Astrocyte of the cerebellum (primary cell): ENCODE measurements around the gene COG2.

Experiments used
- DNase-seq: peaks from one replicate; pipeline ENCODE4 v3.0.0-alpha.2; 2011; ENCODE audit warnings: low read depth
- H3K4me3 ChIP-seq: 2 replicates; pipeline ENCODE4 v1.5.1; 2011; ENCODE audit warnings: mild to moderate bottlenecking, low read depth, low read length, moderate library complexity
- in situ Hi-C: cut with HindIII; loops from 2 replicates; pipeline ENCODE4 v1.10.0; 2017; ENCODE audit warnings: low sequenced_read_pairs
- TF ChIP-seq, protein P1 (sequence below): IDR thresholded peaks from 2 replicates; pipeline ENCODE4 v1.5.1; 2012; ENCODE audit warnings: low read length, low read depth, moderate library complexity, mild to moderate bottlenecking; ENCODE audit errors: missing control alignments

COG2 gene

DNA sequence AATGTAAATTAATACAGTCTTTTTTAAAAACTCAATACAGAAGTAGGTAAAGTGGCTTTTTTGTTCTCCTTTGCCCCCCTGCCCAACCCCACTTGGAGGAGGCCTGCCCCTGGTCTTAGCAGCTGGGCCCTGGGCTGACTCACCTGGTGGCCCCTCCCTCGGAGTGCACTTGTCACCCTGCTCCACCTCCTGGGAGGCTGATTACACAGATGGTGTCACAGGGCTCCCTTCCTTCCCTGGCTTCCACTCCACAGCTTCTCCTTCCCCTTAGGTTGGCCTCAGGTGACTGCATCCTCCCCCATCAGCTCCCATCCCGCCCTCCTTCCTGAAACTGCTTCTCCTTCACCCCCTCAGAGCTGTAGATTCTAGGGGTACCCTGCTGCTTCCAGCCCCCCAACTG is 93.2 kb downstream of the COG2 start:
- H3K4me3 ChIP-seq = no peak overlapping the region
- DNase-seq = no peak
- TF ChIP-seq, protein P1, sequence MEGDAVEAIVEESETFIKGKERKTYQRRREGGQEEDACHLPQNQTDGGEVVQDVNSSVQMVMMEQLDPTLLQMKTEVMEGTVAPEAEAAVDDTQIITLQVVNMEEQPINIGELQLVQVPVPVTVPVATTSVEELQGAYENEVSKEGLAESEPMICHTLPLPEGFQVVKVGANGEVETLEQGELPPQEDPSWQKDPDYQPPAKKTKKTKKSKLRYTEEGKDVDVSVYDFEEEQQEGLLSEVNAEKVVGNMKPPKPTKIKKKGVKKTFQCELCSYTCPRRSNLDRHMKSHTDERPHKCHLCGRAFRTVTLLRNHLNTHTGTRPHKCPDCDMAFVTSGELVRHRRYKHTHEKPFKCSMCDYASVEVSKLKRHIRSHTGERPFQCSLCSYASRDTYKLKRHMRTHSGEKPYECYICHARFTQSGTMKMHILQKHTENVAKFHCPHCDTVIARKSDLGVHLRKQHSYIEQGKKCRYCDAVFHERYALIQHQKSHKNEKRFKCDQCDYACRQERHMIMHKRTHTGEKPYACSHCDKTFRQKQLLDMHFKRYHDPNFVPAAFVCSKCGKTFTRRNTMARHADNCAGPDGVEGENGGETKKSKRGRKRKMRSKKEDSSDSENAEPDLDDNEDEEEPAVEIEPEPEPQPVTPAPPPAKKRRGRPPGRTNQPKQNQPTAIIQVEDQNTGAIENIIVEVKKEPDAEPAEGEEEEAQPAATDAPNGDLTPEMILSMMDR = no peak
- in situ Hi-C loops = no loop called here

DNA sequence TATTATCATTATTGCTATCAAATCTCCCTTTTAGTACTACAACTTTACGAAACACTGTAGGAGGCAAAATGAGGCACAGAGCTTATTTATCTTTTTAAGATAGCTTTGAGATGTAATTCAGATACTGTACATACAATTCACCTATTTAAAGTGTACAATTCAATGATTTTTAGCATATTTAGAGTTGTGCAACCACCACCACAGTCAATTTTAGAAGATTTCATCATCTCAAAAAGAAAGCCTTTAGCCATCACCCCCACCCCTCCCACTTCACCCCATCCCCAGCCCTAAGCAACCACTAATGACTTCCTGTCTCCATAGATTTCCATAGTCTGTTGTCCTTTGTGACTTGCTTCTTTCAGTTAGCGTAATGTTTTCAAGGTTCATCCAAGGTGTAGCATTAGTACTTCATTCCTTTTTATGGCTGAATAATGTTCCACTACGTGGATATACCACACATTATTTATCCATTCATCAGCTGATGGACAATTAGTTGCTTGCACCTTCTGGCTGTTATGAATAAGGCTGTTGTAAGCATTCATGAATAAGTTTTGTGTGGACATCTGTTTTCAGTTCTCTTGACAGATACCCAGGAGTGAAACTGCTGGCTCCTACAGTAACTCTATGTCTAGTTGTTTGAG is 95.5 kb downstream of the COG2 start:
- TF ChIP-seq, protein P1 = no peak
- no peak overlapping the region for H3K4me3 ChIP-seq
- in situ Hi-C loops = no loop called here
- no peak for DNase-seq

DNA sequence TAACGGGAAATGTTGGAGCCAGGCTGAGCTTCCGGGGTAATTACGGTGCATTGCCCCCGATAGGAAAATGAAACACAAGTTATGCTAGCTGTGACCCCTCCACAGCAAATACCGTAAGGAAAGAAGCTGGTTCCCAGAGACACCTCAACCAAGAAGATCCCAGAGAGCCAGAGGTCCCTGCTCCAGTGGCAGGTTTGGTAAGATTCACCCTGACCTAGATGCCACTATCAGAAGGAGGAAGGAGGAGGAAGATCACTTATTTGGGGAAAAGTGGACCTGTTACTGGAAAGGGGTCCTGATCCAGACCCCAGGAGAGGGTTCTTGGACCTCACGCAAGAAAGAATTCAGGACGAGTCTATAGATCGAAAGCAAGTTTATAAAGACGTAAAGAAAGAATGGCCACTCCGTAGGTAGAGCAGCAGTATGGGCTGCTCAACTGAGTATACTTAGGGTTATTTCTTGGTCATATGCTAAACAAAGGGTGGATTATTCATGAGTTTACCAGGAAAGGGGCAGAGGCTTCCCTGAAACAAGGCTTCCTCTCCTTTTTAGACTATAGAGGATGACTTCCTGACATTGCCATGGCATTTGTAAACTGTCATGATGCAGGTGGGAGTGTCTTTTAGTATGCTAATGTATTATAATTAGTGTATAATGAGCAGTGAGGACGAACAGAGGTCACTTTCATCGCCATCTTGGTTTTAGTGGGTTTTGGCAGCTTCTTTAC is 97.4 kb downstream of the COG2 start:
- TF ChIP-seq, protein P1 = no peak
- no peak for DNase-seq
- in situ Hi-C loops = no loop called here
- H3K4me3 ChIP-seq = no peak overlapping the region
